GM18502 (cell line): ENCODE data around the gene ARHGAP24.
A peak's percentile ranks its signal among the peaks of the same experiment; 100 is the strongest.

Source experiments
- ATAC-seq: cut with Tn5 transposase; IDR thresholded peaks from one replicate; pipeline ENCODE4 v1.9.1; 2021; ENCODE audit warnings: mild to moderate bottlenecking; ENCODE audit not compliant: unreplicated experiment, poor library complexity

The ARHGAP24 gene

GRCh38 chr4:85474818-85475630 lies at the start of gene ARHGAP24:
ARHGAP24 (plus strand) TSS chr4:85475150.
- ATAC-seq = peak; percentile 94

DNA sequence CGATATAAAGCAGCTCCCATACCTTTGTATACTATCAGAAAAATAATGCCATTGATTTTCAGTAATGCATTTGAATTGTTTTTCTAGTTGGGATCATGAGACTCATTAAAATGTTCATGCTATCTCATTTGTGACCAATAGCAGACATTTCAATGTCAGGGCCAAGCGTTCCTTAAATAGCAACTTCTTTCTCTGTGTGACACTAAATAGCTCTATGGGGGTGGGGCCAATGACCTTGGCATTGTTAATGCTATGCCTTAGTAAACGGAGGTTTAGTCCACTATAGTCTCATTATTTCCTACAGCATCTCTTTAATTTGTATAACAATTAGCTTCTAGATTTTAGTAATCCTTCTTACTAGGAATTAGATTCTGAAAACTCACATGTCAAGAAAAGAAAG lies 48.6 kb upstream of the ARHGAP24 start:
- no peak for ATAC-seq

GRCh38 chr4:85427123-85427522 lies 47.8 kb upstream of the ARHGAP24 start:
- no peak for ATAC-seq

DNA sequence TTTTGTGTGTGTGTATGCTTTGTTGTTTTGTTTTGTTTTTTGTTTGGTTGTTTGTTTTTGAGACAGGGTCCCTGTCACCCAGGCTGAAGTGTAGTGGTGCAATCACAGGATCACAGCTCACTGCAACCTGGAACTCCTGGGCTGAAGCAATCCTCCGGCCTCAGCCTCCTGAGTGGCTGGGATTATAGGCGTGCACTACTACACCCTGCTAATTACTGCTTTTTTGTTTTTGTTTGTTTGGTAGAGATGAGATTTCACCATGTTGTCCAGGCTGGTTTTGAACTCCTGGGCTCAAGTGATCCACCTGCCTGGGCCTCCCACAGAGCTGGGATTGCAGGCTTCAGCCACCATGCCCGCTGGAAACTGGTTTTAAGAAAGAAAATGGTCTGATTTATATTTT lies 44.7 kb upstream of the ARHGAP24 start:
- ATAC-seq = no peak

DNA sequence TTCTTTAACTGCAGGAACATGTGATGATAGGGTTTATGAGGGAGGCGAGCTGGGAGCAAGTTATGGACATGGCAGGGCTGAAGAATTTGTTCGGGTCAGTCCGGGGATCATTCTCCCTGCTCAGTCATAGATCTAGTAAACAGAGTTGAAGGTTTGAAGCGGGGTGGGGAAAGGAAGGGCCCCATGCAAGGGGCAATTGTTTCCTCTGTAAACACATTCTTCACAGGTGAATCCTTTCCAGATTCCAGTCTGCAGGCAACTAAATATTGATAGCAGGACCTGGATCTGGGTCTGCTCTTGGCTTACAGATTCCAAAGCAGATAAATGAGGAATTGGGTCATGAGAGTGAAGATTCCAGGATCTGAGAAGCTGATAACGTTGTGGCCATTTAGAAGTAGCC lies 44.3 kb upstream of the ARHGAP24 start:
- no peak for ATAC-seq

- ATAC-seq = no peak
Observed at GRCh38 chr4:85431156-85431555, 43.8 kb upstream of the ARHGAP24 start.

DNA sequence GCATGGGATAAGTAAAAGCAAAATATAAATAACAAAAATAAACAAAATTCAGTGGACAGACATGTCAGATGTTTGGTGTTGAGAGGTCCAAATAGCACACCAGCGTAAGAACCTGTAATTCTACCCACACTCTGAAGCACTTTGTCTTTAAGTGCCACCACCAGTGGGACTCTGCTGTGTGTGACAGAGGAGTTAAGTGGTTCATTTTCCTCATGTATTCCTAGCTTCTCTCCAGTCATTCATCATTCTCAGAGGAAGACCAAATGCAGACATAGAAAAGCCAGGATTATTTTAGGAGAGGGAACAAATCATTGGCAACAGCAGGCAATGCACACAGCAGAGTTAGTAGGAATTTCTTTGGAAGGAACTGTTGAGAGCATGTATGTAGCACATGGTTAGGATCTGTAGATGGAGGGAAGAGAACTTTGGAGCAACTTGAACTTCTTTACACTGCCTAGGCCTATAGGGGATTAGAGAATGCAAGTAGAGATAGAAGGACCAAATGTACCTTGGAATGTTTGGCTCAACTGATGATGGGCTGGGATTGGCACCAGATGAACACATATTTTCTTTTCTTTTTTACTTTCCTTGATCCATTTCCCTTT lies 43.0 kb upstream of the ARHGAP24 start:
- no peak for ATAC-seq

GRCh38 chr4:85445050-85445639 lies 29.8 kb upstream of the ARHGAP24 start:
- no peak for ATAC-seq

GRCh38 chr4:85446141-85446861 lies 28.6 kb upstream of the ARHGAP24 start:
- ATAC-seq = no peak

DNA sequence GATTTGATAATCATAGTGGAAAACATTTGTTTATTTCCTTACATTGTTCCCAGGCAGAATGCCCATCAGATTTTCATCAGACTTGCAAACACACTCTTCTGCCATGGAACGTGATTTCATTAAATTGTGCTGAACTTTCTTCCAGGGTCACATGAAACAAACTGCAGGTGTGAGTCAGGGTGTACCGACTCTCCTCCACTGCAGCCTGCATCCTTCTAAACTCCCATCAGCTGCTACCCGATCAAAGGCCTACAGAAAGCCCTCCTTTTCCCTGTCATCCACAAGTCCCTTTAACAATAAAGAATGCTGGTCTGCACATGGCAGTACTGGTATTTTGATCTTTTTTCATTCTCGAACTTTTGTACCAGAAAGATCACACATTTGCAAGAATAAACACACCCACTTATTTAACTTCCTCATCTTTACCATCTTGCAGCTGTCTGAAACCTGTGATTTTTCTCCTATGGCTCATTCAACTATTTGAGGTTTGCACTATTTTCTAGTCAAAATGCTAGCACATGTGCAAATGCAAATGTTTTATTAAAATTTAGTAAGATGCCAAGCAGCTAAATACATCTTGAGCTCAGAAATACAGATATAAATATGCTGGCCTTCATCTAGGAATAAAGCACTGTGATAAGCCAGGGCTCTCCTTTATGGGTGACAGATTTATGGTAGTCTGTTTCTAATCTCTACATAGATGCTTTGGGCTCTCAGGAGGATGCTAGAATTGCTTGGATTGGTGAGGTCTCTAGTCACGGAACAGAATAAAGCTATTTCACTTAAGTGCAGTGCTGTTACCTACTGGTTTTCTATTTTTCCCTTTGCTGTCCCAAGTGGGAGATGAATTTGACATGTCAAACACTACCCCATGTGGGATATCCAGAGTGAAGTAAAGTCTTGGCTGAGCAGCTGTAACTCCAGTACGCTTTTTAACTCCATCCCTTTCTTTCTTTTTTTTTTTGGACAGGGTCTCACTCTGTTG lies 25.8 kb upstream of the ARHGAP24 start:
- peak; percentile 58 for ATAC-seq

GRCh38 chr4:85452058-85452731 lies 22.8 kb upstream of the ARHGAP24 start:
- ATAC-seq = no peak

DNA sequence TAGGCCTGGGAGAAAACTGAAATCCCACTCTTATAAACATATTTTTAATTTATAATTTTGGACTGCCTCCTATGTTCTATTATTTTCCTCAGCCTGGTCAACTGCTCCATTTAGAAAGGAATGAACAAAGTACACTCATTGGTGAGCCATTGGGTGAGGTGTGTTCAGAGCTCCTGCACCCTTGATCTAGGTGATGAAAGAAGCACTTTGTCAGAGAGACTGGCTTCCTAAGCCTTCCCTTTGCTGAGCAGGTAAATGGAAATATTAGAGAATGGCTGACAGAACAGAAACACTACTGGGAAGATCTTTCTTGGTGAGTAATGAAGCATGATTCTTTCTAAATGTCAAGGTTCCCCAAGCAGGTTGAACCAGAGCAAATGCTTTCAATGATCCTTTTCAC lies 19.0 kb upstream of the ARHGAP24 start:
- no peak for ATAC-seq

GRCh38 chr4:85457752-85458467 lies 17.0 kb upstream of the ARHGAP24 start:
- no peak for ATAC-seq

GRCh38 chr4:85459736-85460135 lies 15.2 kb upstream of the ARHGAP24 start:
- no peak for ATAC-seq

- ATAC-seq = no peak
Observed at GRCh38 chr4:85474356-85474755, 594 bp upstream of the ARHGAP24 start.

DNA sequence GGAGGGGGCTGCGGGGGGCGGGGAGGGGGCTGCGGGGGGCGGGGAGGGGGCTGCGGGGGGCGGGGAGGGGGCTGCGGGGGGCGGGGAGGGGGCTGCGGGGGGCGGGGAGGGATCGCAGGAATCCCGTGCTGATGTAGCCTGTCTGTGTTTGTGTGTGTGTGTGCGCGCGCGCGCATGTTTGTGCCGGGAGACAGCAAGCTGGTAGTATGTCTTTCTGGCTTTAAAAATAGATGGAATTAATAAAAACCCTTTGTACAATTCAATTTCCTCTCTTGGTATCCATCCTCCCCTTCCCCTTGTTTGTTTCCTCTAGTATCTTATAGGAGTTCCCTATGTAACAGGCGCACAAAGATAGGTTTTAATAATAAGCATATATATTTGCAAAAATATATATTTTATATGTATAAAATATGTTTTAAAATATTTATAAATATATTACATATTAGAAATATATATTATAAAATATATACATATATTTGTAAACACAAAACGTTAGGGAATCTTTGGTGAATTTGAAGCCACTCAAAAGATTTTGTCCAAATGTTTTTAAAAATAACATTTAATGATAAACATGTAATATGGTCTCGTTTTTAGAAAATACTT lies 782 bp downstream of the ARHGAP24 start:
- no peak for ATAC-seq

DNA sequence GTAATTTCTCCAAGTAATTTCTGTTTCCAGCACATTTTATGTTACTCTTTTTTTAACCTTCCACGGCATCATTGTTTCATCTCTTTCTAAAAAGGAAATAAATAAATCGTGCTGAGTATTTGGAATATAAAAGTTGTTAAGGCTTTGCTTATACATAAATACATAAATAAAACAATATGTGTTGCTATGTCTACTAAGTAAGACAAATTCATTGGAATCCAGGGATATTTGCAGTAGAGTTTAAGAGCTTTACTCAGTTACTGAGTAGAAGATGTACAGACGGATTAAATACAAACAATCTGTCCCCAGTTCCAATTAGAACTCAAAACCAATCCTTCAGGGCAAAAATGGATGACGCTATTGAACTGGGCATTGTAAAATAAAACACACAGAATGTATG lies 1.4 kb downstream of the ARHGAP24 start:
- ATAC-seq = no peak

GRCh38 chr4:85477534-85477933 lies 2.6 kb downstream of the ARHGAP24 start:
- ATAC-seq = no peak
